Measurements from ENCODE around the gene TADA1. TPM values are rescaled to one million over a fixed set of nuclear protein-coding genes. Genes with fewer than 3 reads are reported as not detected.

TADA1 gene
- total RNA-seq, 1 experiment from 2014 or later = 15.2 TPM

- Histone ChIP-seq H3K9me3 (ENCODE audit: low read depth, low read length, poor library complexity, severe bottlenecking) (no peaks in the 10 kb centered on the region), H3K4me1 (ENCODE audit: insufficient read depth, low read length, poor library complexity, severe bottlenecking) (no peaks in the 10 kb centered on the region), H3K27ac (ENCODE audit: low read depth, low read length, poor library complexity, severe bottlenecking) (no peak overlapping the region), H3K36me3 (ENCODE audit: insufficient read depth, low read length, poor library complexity, severe bottlenecking) (no peaks in the 10 kb centered on the region), H3K27me3 (replicated peaks; ENCODE audit: insufficient read depth, low read depth, low read length, poor library complexity) (peaks cover 11% of the 10 kb centered on the region), H3K4me3 (ENCODE audit: low read depth, low read length, poor library complexity, severe bottlenecking) (no peak overlapping the region)
- DNase-seq (ENCODE audit: low spot score) = no peak
- POLR2A ChIA-PET (ENCODE audit: low non-redundant PET) = no interaction called here
- intact Hi-C loops (cut with micrococcal nuclease; ENCODE audit: unreplicated experiment) = no loop called here
- no TSS peak for BruUV-seq (replicated peaks)
- TF ChIP-seq CTCF (conservative IDR thresholded peaks at IDR 0.05; ENCODE audit: low read depth, low read length) = no peak
- no peak for TF ChIP-seq EZH2 (IDR thresholded peaks at IDR 0.05; ENCODE audit: borderline replicate concordance, low read depth, low read length, poor library complexity, severe bottlenecking)
- CTCF ChIA-PET = no interaction called here
Measured at GRCh38 chr1:166814611-166815010, 61.5 kb downstream of the TADA1 start.

- Histone ChIP-seq H3K4me3 (ENCODE audit: low read depth, low read length, poor library complexity, severe bottlenecking) (no peak overlapping the region), H3K9me3 (ENCODE audit: low read depth, low read length, poor library complexity, severe bottlenecking) (no peaks in the 10 kb centered on the region), H3K36me3 (ENCODE audit: insufficient read depth, low read length, poor library complexity, severe bottlenecking) (no peaks in the 10 kb centered on the region), H3K4me1 (ENCODE audit: insufficient read depth, low read length, poor library complexity, severe bottlenecking) (no peaks in the 10 kb centered on the region), H3K27ac (ENCODE audit: low read depth, low read length, poor library complexity, severe bottlenecking) (no peak overlapping the region), H3K27me3 (replicated peaks; ENCODE audit: insufficient read depth, low read depth, low read length, poor library complexity) (peaks cover 11% of the 10 kb centered on the region)
- POLR2A ChIA-PET (ENCODE audit: low non-redundant PET) = no interaction called here
- intact Hi-C loops (cut with micrococcal nuclease; ENCODE audit: unreplicated experiment) = no loop called here
- no peak for TF ChIP-seq EZH2 (IDR thresholded peaks at IDR 0.05; ENCODE audit: borderline replicate concordance, low read depth, low read length, poor library complexity, severe bottlenecking)
- TF ChIP-seq CTCF (conservative IDR thresholded peaks at IDR 0.05; ENCODE audit: low read depth, low read length) = no peak
- no peak for DNase-seq (ENCODE audit: low spot score)
- BruUV-seq (replicated peaks) = no TSS peak
- CTCF ChIA-PET = no interaction called here
Measured at GRCh38 chr1:166813508-166814223, 62.4 kb downstream of the TADA1 start.

GRCh38 chr1:166811691-166812090, 64.4 kb downstream of the TADA1 start:
- Histone ChIP-seq H3K9me3 (ENCODE audit: low read depth, low read length, poor library complexity, severe bottlenecking) (no peaks in the 10 kb centered on the region), H3K27ac (ENCODE audit: low read depth, low read length, poor library complexity, severe bottlenecking) (no peak overlapping the region), H3K36me3 (ENCODE audit: insufficient read depth, low read length, poor library complexity, severe bottlenecking) (no peaks in the 10 kb centered on the region), H3K4me1 (ENCODE audit: insufficient read depth, low read length, poor library complexity, severe bottlenecking) (no peaks in the 10 kb centered on the region), H3K27me3 (replicated peaks; ENCODE audit: insufficient read depth, low read depth, low read length, poor library complexity) (peaks cover 11% of the 10 kb centered on the region), H3K4me3 (ENCODE audit: low read depth, low read length, poor library complexity, severe bottlenecking) (no peak overlapping the region)
- ChIA-PET POLR2A (ENCODE audit: low non-redundant PET) (no interaction called here), CTCF (no interaction called here)
- intact Hi-C loops (cut with micrococcal nuclease; ENCODE audit: unreplicated experiment) = no loop called here
- BruUV-seq (replicated peaks) = no TSS peak
- no peak for TF ChIP-seq EZH2 (IDR thresholded peaks at IDR 0.05; ENCODE audit: borderline replicate concordance, low read depth, low read length, poor library complexity, severe bottlenecking)
- no peak for TF ChIP-seq CTCF (conservative IDR thresholded peaks at IDR 0.05; ENCODE audit: low read depth, low read length)
- DNase-seq (ENCODE audit: low spot score) = no peak
